CD4-positive, alpha-beta T cell treated with Interleukin-21 for 1 hour (primary cell): ENCODE measurements around the gene SUPT5H.
"Not testable (repeated sequence)": the region's sequence is repeated elsewhere in the genome, so short reads cannot be mapped to it uniquely, and the experiment has no call there.

ENCODE experiments used
- DNase-seq: peaks from one replicate; pipeline ENCODE4 v3.0.0-alpha.2; 2020

Gene SUPT5H

GRCh38 chr19:39469036-39469435, 23.7 kb downstream of the SUPT5H start:
- no peak for DNase-seq

DNA sequence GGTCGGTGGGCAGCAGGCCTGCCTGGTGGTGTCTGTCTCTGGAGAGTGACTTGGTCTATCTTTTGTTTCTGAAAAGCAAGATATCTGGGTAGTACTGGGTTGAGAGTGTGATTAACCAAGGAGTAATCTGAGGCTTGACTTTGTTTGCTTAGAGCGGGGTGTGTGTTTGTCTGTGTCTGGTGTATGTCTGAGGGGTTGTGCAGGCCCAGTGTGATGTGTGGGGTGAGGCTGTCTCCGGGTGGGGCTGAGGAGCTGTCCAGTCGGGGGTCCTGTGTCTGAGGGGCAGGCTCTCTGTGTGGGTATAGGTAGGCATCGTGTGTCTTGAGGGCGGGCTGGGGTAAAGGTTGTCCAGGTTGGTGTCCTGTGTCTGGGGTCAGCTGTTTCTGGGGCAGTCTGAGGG, 24.2 kb downstream of the SUPT5H start:
- no peak for DNase-seq

DNA sequence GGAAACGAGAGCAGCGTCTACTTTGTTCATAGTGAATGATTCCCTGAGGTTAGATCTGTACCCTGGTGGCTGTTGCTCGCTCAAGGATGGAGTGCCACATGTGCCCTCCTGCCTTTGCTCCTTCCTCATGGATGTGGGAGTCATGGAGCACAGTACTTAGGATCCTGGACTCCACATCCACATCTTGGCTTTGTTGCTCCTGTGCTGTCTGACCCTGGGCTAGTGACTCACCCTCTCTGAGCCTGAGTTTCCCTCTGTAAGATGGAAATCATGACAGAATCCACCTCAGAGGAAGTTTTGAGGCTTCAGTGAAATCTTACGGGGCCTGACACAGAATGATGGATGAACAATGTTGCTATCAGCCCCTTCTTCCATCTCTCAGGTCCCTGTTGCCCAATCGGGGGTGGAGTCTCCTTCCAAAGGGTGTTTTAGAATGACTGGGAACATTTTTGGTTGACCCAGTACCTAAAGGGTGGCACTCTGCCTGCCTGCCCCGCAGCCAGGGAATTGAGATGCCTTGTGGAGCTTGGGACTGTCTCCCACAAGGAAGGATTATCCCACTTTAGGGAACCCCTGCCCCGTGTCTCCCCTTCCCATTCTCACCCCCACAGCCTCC, 25.4 kb downstream of the SUPT5H start:
- no peak for DNase-seq

DNA sequence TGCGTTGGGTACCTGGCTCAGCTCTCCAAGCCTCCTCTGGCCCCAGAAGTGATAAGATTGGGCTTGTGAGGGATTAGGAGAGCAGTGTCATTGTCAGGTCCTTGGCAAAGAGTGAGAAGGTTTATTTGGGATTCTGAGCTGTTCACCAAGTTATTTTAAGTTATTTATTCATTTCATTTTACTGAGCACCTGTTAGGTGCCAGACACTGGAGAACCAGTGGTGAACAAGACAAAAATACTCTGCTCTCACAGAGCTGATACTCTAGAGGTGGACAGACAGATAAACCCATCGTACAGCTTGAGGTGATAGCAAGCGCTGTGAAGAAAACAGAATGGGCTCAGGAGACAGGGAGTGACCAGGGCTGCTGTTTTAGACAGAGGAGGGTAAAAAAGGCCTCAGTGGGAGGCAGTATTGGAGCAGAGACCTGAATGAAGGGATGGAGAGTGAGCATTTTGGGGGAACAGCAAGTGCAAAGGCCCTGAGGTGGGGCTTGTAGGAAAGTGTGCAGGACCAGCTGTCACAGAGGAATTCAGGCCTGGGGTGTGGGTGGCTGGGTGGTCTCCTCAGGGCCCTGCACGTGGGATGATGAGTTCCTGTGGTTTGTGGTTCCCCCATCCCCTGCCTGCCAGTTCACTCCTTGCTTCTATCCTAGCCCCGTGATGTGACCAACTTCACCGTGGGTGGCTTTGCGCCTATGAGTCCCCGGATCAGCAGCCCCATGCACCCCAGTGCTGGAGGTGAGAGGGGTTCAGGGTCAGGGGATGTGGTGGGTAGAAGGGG, 26.6 kb downstream of the SUPT5H start:
- no peak for DNase-seq

- DNase-seq = no peak
These were observed 27.5 kb downstream of the SUPT5H start for GRCh38 chr19:39472746-39473442.

GRCh38 chr19:39473443-39473960, 28.1 kb downstream of the SUPT5H start:
- no peak for DNase-seq

- DNase-seq = peak; percentile 77
These were observed 28.8 kb downstream of the SUPT5H start for GRCh38 chr19:39474139-39474620.

- no peak for DNase-seq
These were observed 30.4 kb downstream of the SUPT5H start for GRCh38 chr19:39475748-39476147.

DNA sequence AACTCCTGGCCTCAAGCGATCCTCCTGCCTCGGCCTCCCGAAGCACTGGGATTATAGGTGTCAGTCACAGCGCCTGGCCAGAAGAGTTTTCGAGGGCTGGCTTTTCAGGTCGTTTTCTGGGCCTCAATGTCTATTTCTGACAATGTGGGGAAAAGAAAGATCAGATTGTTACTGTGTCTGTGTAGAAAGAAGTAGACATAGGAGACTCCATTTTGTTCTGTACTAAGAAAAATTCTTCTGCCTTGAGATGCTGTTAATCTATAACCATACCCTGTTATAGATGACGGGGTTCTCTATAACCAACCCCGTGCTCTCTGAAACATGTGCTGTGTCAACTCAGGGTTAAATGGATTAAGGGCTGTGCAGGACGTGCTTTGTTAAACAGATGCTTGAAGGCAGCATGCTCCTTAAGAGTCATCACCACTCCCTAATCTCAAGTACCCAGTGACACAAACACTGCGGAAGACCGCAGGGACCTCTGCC, 34.0 kb downstream of the SUPT5H start:
- DNase-seq = not testable (repeated sequence)

- DNase-seq = no peak
These were observed 34.5 kb downstream of the SUPT5H start for GRCh38 chr19:39479916-39480315.

DNA sequence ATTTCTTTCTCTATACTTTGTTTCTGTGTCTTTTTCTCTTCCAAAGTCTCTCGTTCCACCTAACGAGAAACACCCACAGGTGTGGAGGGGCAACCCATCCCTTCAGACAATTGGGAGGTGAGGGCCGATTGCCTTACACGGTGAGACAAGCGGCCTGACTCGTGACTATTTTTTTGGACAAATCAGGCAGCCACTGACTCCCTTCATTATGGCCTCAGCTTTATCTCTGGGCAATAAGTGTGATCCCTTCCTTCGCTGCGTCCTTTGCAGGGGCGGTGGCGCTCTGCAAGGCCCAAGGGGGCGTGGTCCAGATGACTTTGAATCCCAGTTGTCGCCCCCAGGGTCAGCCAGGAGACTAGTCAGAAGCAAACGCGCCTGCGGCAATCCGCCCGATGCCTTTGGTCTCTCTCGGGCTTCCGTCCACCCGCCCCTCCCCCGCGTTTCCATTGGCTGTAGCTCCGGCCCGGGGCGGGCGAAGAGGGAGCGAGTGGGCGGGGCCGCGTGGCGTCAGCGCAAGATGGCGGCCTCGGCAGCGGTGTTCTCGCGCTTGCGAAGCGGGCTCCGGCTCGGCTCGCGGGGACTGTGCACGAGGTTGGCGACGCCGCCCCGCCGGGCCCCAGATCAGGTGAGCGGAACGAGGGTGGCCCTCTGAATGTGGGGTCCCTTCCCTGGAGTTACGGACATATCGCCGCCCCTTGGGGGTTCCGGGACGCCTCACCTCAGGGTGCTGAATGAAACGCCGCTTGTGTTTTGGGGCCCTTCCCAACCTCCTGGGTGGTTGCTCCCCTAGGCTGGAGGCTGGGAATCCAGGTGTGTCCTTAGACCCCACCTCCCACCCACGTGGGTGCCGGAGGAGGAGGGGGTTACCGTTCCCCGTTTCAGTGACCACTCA, 35.2 kb downstream of the SUPT5H start, which contains the start of gene TIMM50:
Gene TIMM50, plus strand, starts transcription at position 502 of the 892 bp plus-strand sequence. Its CDS starts 16 bp downstream, at position 518.
- DNase-seq = peak; percentile 97

DNA sequence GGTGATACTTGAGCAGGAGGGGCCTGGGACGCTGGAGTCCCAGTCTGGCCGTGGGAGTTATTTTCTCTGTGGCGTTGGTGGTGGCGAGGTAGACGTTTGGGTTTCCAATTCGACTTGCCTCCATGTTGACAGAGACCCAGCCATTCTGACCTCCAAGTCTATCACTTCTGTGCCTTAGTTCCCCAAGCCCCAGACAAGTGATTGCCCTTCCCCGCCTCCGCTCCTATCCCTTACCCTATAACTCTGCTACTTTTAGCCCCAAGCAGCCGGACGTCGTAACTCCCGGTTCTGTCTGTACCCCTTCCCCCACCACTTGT, 35.8 kb downstream of the SUPT5H start:
- DNase-seq = no peak

DNA sequence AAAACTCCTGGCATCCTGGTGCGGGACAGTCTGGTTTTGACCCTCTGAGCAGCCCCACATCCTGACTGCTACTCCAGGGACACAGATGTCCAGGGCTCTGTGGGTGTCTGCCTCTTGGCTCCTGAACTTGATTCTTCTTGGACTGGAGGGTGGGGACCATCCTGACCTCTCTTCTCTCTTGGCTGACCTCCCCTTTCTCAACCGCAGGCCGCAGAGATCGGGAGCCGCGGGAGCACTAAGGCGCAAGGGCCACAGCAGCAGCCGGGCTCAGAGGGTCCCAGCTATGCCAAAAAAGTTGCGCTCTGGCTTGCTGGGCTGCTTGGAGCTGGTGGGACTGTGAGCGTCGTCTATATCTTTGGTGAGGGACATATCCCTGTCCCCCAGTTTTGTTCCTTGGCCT, 36.3 kb downstream of the SUPT5H start:
- no peak for DNase-seq

DNA sequence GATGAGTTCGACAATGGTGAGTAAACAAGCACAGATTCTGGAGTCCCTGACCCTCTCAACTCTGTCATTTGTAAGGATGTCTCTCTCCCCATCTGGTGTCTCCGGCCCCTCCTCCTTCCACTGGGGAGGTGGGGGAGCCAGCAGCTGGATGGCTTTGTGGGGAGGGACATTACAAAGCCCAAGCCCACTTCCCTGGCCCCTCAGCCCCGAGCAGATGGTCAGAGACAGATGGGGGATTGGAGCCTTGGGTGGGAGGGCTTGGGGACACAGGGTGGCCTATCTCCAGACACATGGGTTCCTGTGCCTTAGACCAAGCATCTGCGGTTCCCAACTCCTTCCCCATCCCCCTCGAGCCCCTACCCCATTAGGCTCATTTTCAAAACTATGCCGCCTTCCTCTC, 37.8 kb downstream of the SUPT5H start:
- DNase-seq = no peak

GRCh38 chr19:39489756-39490155, 44.4 kb downstream of the SUPT5H start:
- no peak for DNase-seq

DNA sequence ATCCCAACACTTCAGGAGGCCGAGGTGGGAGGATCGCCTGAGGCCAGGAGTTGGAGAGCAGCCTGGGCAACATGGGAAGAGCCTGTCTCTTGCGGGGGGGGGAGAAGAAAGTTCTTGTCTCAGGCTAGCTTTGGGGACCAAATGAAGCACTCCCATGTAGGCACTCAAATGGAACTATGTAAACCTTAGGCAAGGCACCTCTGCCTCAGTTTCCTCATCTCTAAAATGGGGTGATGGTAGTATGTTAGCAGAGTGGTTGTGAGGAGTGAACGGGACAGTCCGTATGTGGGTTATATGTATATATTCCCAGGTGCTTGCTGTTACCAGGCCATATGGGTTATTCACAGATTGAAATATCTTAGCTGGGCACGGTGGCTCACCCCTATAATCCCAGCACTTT, 46.8 kb downstream of the SUPT5H start:
- no peak for DNase-seq

GRCh38 chr19:39492788-39493187, 47.4 kb downstream of the SUPT5H start:
- DNase-seq = no peak

- DNase-seq = no peak
These were observed 49.3 kb downstream of the SUPT5H start for GRCh38 chr19:39494661-39495060.

DNA sequence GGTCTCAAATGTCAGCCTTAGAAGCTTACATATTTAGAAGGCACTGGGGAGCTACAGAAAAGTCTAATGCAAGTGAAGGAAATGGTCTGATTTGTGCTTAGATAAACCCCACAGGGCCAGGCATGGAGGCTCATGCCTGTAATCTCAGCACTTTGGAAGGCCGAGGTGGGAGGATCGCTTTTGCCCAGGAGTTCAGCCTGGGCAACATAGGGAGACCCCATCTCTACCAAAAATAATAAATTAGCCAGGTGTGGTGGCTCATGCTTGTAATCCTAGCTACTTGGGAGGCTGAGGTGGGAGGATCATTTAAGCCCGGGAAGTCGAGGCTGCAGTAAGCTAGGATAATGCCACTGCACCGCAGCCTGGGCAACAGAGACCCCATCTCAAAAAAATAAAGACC, 50.7 kb downstream of the SUPT5H start:
- no peak for DNase-seq

DNA sequence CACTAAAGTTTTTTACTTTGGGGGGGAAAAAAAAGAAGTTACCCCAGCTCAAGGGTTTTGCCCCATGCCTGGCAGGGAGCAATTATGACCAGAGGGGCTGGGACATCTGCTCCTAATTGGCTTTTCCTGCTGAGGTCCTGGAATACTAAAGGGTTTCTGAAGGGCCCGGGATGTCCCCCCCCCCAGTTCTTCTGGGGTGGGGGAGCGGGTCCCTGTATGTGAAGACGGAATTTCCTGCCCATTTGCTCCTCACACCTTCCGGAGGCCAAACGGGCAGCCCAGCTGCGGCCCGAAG, 52.3 kb downstream of the SUPT5H start:
- DNase-seq = no peak

DNA sequence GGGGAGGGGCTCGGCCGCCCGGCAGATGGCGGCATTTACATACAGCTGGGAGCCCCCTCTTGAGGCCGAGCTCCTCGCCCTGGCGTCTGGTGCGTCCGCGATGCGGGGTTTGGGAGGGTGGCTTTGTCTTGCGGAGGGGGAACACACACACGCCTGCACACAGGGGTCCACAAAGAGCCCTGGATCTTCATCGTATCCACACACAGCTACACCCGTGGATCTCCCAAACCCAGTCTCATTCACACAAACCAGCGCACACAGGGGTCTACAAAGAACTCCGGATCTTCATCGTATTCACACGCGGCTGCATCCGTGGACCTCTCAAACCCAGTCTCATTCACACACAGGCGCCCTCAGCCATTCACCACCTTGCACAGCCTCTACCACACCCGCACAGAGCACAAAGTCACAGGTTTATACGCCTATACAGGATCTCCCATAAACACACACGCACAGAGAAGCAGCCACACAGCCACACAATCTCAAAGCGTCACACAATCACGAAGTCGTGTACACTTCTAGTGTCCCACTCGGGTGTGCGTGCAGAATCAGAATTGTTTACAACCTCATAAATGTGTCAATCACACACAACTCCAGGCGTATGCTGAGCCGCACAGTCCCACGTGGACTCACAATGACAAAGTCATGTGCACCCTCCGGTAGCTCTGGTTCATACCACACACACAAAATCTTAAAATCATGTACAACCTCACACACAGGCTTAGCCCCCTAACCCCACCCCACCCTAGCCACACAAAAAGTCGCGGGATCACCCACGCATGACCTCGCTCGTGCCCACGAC, 52.8 kb downstream of the SUPT5H start:
- DNase-seq = no peak
